ENCODE measurements around the gene IKZF3.
"Not testable (repeated sequence)": the region's sequence is repeated elsewhere in the genome, so short reads cannot be mapped to it uniquely, and the experiment has no call there.

Gene IKZF3

DNA sequence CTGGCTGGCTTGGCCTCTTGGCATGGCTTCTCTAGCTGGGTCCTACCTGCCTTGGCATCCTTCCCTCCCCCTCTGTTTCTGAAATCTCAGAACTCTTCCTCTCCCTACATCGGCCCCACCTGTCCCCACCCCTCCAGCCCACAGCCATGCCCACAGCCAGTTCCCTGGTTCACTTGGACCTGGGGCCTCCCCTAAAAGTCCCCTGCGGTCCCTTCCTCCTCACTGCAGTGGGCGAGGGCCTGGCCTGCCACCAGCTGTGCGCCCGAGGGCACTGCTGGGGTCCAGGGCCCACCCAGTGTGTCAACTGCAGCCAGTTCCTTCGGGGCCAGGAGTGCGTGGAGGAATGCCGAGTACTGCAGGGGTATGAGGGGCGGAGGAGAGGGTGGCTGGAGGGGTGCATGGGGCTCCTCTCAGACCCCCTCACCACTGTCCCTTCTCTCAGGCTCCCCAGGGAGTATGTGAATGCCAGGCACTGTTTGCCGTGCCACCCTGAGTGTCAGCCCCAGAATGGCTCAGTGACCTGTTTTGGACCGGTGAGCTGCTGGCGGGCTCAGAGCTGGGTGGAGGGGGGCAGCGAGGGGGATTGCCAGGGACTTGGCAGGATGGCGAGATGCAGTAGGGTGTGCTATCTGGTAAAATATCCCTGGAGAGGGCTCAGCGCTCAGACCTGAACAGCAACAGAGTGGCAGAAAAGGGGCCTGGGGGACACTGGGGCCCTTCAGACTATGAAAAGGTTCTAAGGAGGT is 147.9 kb downstream of the IKZF3 start:
- DNase-seq (ENCODE audit: low read depth), result no peak

DNA sequence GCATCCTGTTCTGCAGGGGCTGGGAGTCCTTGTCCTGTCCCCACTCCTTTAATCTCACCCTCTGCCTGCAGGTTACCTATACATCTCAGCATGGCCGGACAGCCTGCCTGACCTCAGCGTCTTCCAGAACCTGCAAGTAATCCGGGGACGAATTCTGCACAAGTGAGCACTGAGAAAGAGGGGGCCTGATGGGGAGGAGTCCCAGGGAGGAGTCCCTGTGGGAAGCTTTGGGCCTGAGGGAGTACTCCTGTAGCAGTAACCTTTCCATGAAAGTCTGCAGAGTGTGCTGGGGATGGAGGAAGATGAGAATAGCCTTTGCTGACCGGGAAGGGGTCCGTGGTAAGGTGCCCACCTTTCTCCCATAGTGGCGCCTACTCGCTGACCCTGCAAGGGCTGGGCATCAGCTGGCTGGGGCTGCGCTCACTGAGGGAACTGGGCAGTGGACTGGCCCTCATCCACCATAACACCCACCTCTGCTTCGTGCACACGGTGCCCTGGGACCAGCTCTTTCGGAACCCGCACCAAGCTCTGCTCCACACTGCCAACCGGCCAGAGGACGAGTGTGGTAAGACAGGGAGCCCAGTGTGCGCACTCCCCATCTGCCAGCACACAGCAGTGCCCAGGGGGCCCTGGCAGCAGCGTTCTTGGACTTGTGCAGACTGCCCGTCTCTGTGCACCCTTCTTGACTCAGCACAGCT is 148.6 kb downstream of the IKZF3 start:
- DNase-seq (ENCODE audit: low read depth), result no peak

DNA sequence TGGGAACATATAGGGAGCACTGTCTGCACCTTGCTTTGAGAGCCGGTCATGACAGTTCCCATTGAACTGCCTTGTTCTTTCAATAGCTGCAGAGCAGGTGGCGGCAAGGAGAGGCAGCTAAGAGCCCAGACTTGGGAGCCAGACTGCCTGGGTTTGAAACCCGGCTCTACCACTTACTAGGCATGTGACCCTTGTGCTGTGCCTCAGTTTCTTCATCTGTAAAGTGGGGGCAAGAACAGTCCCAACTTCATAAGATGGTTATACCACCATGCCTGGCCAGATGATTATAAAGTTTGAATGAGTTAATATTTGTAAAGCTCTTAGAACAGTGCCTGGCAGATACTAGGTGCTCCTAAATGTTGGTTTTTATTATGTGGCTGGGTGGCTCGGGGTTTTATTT is 149.9 kb downstream of the IKZF3 start:
- DNase-seq (ENCODE audit: low read depth), result no peak

DNA sequence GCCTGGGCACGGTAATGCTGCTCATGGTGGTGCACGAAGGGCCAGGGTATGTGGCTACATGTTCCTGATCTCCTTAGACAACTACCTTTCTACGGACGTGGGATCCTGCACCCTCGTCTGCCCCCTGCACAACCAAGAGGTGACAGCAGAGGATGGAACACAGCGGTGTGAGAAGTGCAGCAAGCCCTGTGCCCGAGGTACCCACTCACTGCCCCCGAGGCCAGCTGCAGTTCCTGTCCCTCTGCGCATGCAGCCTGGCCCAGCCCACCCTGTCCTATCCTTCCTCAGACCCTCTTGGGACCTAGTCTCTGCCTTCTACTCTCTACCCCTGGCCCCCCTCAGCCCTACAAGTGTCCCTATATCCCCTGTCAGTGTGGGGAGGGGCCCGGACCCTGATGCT is 152.3 kb downstream of the IKZF3 start:
- no peak for DNase-seq (ENCODE audit: low read depth)

DNA sequence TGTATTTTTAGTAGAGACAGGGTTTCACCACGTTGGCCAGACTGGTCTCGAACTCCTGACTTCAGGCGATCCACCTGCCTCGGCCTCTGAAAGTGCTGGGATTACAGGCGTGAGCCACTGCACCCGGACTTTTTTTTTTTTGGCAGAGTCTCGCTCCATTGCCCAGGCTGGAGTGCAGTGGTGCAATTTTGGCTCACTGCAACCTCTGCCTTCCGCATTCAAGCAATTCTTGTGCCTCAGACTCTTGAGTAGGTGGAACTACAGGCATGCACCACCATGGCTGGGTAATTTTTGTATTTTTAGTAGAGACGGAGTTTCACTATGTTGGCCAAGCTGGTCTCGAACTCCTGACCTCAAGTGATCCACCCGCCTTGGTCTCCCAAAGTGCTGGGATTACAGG is 153.0 kb downstream of the IKZF3 start:
- DNase-seq (ENCODE audit: low read depth), result not testable (repeated sequence)

DNA sequence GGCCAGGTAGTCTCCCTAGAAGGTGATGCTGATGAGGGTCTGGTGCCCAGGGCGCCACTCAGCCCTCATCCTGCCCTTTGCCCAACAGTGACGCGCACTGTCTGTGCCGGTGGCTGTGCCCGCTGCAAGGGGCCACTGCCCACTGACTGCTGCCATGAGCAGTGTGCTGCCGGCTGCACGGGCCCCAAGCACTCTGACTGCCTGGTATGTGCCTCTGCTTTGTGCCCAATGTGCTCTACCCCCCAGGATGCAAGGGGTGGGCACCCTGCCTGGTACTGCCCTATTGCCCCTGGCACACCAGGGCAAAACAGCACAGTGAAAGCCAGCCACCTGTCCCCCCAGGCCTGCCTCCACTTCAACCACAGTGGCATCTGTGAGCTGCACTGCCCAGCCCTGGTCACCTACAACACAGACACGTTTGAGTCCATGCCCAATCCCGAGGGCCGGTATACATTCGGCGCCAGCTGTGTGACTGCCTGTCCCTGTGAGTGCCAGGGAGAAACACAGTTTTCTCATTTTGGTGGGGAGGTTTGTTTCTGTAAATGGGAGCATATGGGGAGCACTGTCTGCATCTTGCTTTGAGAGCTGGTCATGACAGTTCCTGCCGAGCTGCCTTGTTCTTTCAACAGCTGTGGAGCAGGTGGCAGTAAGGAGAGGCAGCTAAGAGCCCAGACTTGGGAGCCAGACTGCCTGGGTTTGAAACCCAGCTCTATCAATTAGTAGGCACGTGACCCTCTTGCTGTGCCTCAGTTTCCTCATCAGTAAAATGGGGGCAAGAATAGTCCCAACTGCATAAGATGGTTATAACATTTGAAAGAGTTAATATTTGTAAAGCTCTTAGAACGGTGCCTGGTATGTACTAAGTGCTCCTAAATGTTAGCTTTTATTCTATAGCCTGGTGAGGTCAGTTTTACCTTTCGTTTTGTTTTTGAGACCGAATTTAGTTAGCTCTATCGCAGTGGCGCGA is 153.8 kb downstream of the IKZF3 start:
- no peak for DNase-seq (ENCODE audit: low read depth)

DNA sequence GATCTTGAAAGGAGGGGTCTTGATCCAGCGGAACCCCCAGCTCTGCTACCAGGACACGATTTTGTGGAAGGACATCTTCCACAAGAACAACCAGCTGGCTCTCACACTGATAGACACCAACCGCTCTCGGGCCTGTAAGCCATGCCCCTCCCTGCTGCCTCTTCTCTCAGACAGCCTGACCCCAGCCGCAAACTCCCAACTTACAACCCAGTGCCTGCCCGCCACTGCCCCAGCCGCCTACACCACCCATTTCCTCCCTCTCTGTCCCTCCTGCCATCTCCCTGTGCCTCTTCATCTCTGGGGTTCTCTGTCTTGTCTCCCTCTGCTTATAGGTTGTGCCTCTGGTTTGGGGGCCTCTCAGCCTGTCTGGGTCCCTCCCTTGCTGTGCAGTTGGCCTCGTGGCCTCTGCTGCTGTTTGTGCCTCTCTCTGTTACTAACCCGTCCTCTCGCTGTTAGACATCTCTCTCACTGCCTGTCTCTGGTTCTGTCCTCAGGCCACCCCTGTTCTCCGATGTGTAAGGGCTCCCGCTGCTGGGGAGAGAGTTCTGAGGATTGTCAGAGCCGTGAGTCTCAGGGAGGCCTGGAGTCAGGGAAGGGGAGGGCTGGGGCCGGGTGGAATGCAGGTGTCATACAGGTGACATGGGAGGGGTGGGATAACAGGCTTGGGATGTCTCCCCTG is 154.7 kb downstream of the IKZF3 start:
- no peak for DNase-seq (ENCODE audit: low read depth)

Measured in HS-5 (cell line).